ENCODE data around the gene UBC.

UBC gene

GRCh38 chr12:124864326-124864752, 50.1 kb downstream of the UBC start:
- no peak for DNase-seq (ENCODE audit: low spot score)

GRCh38 chr12:124863416-124864325, 50.8 kb downstream of the UBC start, which contains the start of gene SCARB1:
SCARB1 (minus strand) TSS chr12:124863864; CDS start chr12:124863720, 144 bp downstream.
- DNase-seq (ENCODE audit: low spot score): peak; percentile 100

GRCh38 chr12:124862768-124863415, 51.6 kb downstream of the UBC start:
- no peak for DNase-seq (ENCODE audit: low spot score)

- no peak for DNase-seq (ENCODE audit: low spot score)
Measured at GRCh38 chr12:124861898-124862676, 52.4 kb downstream of the UBC start.
